22Rv1 (cell line): ENCODE measurements around the gene NLRP5.

Experiments used
- CTCF ChIP-seq: fragments of 450-650 bp; IDR thresholded peaks from 2 replicates; pipeline ENCODE4 v1.5.1; 2017; ENCODE audit warnings: mild to moderate bottlenecking
- ZFX ChIP-seq: fragments of 450-650 bp; IDR thresholded peaks from 2 replicates; pipeline ENCODE4 v1.6.1; 2017; ENCODE audit warnings: antibody characterized with exemption, borderline replicate concordance

- TF ChIP-seq CTCF (no peak), ZFX (no peak)
Measured at GRCh38 chr19:56097306-56097705, 110.7 kb downstream of the NLRP5 start.
